A549 (cell line): Measurements from ENCODE around the gene SERPINE1.

Source experiments
- CTCF ChIP-seq: fragments of >200 bp; sonication (Bioruptor Twin); formaldehyde crosslinking; IDR thresholded peaks from 3 replicates; pipeline ENCODE4 v1.5.1; 2016
- EHMT2 ChIP-seq: fragments of 200-600 bp; sonication (generic); IDR thresholded peaks from 2 replicates; pipeline ENCODE4 v1.6.1; 2016; ENCODE audit warnings: antibody characterized with exemption, low read depth, mild to moderate bottlenecking, moderate library complexity
- FOSL2 ChIP-seq, 2 experiments: fragments of 450-650 bp in 1 of 2; fragments of >200 bp in 1 of 2; sonication (Bioruptor Twin) in 1 of 2; formaldehyde crosslinking; IDR thresholded peaks; 2 replicates each; pipeline versions ENCODE4 v1.5.0 to v1.6.1; 2016 to 2020; ENCODE audit warnings: mild to moderate bottlenecking in 1 of 2, moderate library complexity in 1 of 2
- GATA3 ChIP-seq: IDR thresholded peaks from 2 replicates; pipeline ENCODE4 v1.6.1; 2012; ENCODE audit warnings: borderline replicate concordance
- MAZ ChIP-seq: fragments of 150-350 bp; IDR thresholded peaks from 2 replicates; pipeline ENCODE4 v1.6.1; 2014; ENCODE audit warnings: antibody characterized with exemption, low read depth, low read length, borderline replicate concordance
- NPAS2 ChIP-seq: fragments of 250-450 bp; sonication (Bioruptor Pico); IDR thresholded peaks from 2 replicates; pipeline ENCODE4 v1.8.0; 2022; ENCODE audit warnings: mild to moderate bottlenecking, moderate library complexity, borderline replicate concordance
- PHF8 ChIP-seq: fragments of 200-600 bp; sonication (generic); IDR thresholded peaks from 2 replicates; pipeline ENCODE4 v1.6.1; 2016; ENCODE audit warnings: low read depth, mild to moderate bottlenecking, antibody characterized with exemption, moderate library complexity, borderline replicate concordance
- POLR2A ChIP-seq: IDR thresholded peaks from 2 replicates; pipeline ENCODE4 v1.6.1; 2012; ENCODE audit warnings: mild to moderate bottlenecking, low read length
- RFX5 ChIP-seq: fragments of 450-650 bp; IDR thresholded peaks from 2 replicates; pipeline ENCODE4 v1.7.1; 2014; ENCODE audit warnings: antibody characterized with exemption, mild to moderate bottlenecking, moderate library complexity

DNA sequence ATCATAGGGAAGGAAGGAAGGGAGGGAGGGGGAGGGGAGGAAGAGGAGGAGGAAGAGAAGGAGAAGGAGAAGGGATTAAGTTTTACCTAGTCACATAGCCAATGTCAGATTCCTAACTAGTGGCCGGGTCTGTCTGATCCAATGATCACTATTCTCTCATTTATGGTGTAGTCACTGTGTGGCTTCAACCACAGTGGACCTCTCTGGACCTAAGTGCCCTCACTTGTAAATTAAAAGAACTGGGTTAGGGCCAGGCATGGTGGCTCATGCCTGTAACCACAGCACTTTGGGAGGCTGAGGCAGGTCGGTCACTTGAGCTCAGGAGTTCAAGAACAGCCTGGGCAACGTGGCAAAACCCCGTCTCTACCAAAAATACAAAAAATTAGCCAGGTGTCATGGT, 6.6 kb upstream of the SERPINE1 start:
- TF ChIP-seq EHMT2 (no peak), CTCF (no peak), RFX5 (no peak), PHF8 (no peak), GATA3 (no peak), NPAS2 (CRISPR knock-in tag) (no peak), FOSL2 (IDR thresholded peaks at IDR 0.05) (no peak), FOSL2 (CRISPR knock-in tag; IDR thresholded peaks at IDR 0.05) (no peak), POLR2A (no peak), MAZ (no peak)
